GM13977 (cell line): Measurements from ENCODE around the gene CCR5.

ENCODE experiments used
- DNase-seq: peaks from one replicate; pipeline ENCODE4 v3.0.0; 2012; ENCODE audit warnings: low spot score
- in situ Hi-C: fragments of 300-500 bp; cut with MboI; formaldehyde crosslinking; loops from one replicate; pipeline ENCODE4 v1.12.0; 2022; ENCODE audit warnings: low sequenced_read_pairs, low pct_unique_long_range_greater_than_20kb, mixed read lengths, inconsistent platforms; ENCODE audit not compliant: unreplicated experiment
- TF ChIP-seq, protein P1 (sequence below): IDR thresholded peaks from 2 replicates; pipeline ENCODE4 v1.5.1; 2012; ENCODE audit warnings: mild to moderate bottlenecking, control low read depth; ENCODE audit not compliant: insufficient read depth; ENCODE audit errors: extremely low read depth, missing control alignments

The CCR5 gene

GRCh38 chr3:46365737-46366524 lies 4.8 kb upstream of the CCR5 start:
- TF ChIP-seq, protein P1, sequence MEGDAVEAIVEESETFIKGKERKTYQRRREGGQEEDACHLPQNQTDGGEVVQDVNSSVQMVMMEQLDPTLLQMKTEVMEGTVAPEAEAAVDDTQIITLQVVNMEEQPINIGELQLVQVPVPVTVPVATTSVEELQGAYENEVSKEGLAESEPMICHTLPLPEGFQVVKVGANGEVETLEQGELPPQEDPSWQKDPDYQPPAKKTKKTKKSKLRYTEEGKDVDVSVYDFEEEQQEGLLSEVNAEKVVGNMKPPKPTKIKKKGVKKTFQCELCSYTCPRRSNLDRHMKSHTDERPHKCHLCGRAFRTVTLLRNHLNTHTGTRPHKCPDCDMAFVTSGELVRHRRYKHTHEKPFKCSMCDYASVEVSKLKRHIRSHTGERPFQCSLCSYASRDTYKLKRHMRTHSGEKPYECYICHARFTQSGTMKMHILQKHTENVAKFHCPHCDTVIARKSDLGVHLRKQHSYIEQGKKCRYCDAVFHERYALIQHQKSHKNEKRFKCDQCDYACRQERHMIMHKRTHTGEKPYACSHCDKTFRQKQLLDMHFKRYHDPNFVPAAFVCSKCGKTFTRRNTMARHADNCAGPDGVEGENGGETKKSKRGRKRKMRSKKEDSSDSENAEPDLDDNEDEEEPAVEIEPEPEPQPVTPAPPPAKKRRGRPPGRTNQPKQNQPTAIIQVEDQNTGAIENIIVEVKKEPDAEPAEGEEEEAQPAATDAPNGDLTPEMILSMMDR, result no peak
- DNase-seq, result no peak
- in situ Hi-C loops, result loop anchor here (5.0 kb wide), 1 partner anchor 64 kb away; no protein-coding TSS in a partner anchor

DNA sequence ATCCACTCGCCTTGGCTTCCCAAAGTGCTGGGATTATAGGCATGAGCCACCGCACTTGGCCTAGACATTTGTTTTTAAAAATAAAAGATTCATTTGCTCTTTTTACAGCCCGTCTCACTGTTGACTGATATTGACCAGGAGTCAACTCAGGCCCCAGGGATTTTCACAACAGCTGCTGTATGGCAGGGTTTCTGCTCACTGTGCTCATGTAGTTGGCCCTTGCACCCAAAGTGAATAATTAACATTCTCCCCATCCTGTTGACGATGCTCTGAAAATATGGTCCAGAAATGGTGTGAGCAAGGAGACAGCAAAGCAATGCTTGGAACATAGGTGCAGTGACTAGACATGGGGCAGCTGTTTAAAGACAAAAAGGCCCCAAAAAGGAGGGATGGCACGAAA lies 2.9 kb upstream of the CCR5 start:
- no peak for DNase-seq
- in situ Hi-C loops, result loop anchor here (5.0 kb wide), 1 partner anchor 66 kb away; no protein-coding TSS in a partner anchor
- TF ChIP-seq, protein P1, result no peak

DNA sequence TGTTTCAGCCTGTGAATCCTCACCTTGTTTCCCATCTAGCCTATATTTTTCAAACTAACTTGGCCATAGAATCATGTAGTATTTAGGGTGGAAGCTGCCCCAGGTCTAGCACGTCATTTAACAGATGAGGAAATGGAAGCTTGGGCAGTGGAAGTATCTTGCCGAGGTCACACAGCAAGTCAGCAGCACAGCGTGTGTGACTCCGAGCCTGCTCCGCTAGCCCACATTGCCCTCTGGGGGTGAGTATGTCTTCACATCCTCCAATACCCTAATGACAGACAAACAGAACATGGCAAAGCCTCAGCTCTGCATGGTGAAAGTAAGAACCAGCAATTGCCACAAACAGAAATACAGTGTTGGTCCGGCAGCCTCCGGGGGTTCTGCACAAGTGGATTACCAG lies 2.2 kb upstream of the CCR5 start:
- peak; percentile 41 for DNase-seq
- in situ Hi-C loops, result loop anchor here (5.0 kb wide), 1 partner anchor 66 kb away; no protein-coding TSS in a partner anchor
- TF ChIP-seq, protein P1, result peak; percentile 61

GRCh38 chr3:46369151-46369550 lies 1.6 kb upstream of the CCR5 start:
- TF ChIP-seq, protein P1, result no peak
- in situ Hi-C loops, result loop anchor here (5.0 kb wide), 1 partner anchor 67 kb away; no protein-coding TSS in a partner anchor
- no peak for DNase-seq

DNA sequence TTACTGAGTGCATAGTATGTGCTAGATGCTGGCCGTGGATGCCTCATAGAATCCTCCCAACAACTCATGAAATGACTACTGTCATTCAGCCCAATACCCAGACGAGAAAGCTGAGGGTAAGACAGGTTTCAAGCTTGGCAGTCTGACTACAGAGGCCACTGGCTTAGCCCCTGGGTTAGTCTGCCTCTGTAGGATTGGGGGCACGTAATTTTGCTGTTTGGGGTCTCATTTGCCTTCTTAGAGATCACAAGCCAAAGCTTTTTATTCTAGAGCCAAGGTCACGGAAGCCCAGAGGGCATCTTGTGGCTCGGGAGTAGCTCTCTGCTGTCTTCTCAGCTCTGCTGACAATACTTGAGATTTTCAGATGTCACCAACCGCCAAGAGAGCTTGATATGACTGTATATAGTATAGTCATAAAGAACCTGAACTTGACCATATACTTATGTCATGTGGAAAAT lies 1.0 kb upstream of the CCR5 start:
- DNase-seq, result peak; percentile 39
- in situ Hi-C loops, result loop anchor here (5.0 to 10.0 kb wide), 4 partner anchors 67 to 427 kb away; partner anchors contain the start of gene CXCR6
- TF ChIP-seq, protein P1, result no peak

GRCh38 chr3:46371519-46372340 lies 984 bp downstream of the CCR5 start:
- no peak for DNase-seq
- in situ Hi-C loops, result loop anchor here (5.0 to 10.0 kb wide), 3 partner anchors 159 to 429 kb away; partner anchors contain the start of gene CXCR6
- TF ChIP-seq, protein P1, result no peak
